CD1c-positive myeloid dendritic cell (primary cell): Measurements from ENCODE around the gene SKI.
A peak's percentile ranks its signal among the peaks of the same experiment; 100 is the strongest.
"Not testable (repeated sequence)": the region's sequence is repeated elsewhere in the genome, so short reads cannot be mapped to it uniquely, and the experiment has no call there.

Source experiments
- DNase-seq: peaks from one replicate; pipeline ENCODE4 v3.0.0-alpha.2; 2016; ENCODE audit errors: extremely low spot score

Gene SKI

GRCh38 chr1:2242814-2243725 lies 15.0 kb downstream of the SKI start:
- DNase-seq: peak; percentile 70

- DNase-seq: not testable (repeated sequence)
These were observed 18.9 kb downstream of the SKI start for GRCh38 chr1:2247045-2247394.

DNA sequence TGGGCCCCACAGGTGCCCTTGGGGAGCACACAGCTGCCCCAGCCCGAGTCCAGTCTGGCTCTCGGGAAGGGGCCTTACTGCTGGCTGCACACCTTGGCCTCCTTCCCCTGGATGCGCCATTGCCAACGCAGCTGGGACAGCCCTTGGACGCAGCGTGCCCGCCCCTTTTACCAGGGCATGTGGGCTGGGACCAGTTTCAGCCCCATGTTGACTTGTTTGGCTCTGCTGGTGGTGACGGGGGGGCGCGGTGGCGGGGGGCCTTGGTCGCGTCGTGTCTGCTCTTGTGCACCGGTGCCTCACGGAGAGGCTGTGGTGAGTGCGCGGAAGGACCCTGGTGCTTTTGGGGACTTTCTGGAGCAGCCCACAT lies 19.6 kb downstream of the SKI start:
- no peak for DNase-seq

- no peak for DNase-seq
These were observed 20.2 kb downstream of the SKI start for GRCh38 chr1:2248127-2248826.

DNA sequence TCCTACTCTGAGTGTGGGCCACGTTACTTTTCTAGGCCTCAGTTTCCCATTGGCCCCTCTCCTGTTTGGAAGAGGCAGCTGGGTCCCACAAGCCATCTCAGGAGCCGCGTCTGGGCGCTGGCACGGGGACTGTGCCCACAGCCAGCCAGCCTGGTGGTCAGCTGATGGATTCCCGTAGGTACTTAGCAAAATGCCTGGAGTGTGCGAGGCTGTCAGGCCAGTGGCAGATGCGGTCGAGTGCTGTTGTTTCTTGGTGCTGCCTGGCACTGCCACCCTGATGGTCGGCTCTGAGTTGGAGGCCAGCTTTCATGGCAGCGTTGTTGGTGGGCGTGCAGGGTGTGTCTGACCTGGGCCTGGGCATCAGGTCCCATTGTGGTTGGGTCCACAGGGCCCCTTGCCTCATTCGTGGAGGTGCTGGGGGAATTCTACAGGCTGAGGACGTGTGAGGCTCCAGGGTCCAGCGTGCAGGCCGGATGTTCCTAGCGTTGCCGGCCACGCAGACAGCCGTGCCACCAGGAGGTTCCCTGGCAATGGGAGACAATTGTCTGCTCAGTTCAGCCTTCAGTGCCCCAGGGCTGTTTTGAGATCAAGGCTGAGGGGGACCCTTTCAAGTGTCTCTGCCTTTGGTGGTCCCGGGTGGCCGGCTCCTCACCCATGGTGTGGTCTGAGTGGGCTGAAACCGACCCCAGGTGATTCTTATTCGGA lies 20.9 kb downstream of the SKI start:
- DNase-seq: no peak

DNA sequence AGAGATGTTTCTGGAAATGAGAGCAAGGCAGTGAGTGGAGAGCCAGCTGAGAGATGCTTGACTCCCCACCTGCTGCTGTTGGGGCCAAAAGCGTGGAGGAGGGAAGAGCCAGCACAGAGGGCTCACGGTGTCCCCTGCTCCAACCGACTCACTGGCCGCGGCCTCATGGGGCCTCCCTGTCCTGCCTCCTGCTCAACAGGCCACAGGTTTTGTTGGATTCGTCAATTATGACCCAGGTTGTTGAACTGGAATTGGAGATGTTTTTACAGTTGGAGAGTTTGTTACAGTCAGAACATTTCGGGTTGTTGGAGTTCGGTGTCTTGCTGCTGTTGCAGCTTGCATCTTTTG lies 21.4 kb downstream of the SKI start:
- no peak for DNase-seq

- DNase-seq: no peak
These were observed 22.7 kb downstream of the SKI start for GRCh38 chr1:2250721-2251281.

DNA sequence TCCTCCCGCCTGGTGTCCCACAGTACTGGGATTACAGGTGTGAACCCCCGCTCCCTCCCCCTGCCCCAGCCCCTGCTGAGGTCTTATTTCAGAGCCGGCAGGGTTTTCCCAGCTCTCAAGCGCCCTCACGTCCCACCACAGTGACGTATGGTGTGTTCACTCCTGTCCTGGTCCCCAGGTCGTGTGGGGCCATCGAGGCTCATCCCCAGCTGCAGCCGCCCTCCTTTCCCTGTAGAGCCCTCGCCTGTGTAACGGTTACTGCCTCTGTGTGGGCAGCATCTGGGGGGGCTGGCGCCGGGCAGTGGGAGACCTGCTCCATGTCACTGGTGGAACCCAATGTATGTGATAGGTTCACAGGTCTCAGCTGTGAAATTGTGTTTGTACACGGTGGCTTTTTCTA lies 23.2 kb downstream of the SKI start:
- no peak for DNase-seq

GRCh38 chr1:2251786-2252185 lies 23.7 kb downstream of the SKI start:
- DNase-seq: no peak

- no peak for DNase-seq
These were observed 24.3 kb downstream of the SKI start for GRCh38 chr1:2252423-2252822.

DNA sequence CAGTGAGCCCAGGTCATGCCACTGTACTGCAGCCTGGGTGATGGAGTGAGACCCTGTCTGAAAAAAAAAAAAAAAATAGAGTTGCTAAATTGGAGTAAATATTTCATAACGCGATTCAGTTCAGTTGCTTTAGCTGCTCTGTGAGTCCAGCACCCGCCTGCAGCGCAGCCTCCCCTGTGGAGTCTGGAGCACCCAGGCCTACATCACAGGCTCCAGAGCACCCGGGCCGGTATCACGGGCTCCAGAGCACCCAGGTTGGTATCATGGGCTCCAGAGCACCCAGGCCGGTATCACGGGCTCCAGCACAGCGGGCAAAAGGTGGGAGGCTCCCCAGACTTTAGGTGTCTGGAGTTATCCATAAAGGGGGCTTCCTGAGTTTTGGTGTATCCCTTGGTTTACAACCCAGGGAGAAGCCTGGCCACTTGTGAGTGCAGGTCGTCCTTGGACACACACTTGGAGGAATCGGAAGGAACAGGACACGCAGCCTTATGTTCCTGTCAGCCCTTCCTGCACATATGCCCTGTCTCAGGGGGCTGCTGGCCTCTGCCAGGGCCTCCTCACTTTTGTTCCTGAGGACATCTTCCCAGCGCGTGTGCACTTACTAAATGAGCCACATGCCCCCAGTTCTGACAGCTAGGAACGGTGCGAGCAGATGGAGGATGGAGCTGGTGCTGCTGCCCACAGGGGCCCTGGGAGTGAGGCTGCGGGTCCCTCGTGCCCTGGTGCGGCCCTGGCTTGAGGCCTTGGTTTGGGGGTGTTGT lies 25.1 kb downstream of the SKI start:
- DNase-seq: no peak

DNA sequence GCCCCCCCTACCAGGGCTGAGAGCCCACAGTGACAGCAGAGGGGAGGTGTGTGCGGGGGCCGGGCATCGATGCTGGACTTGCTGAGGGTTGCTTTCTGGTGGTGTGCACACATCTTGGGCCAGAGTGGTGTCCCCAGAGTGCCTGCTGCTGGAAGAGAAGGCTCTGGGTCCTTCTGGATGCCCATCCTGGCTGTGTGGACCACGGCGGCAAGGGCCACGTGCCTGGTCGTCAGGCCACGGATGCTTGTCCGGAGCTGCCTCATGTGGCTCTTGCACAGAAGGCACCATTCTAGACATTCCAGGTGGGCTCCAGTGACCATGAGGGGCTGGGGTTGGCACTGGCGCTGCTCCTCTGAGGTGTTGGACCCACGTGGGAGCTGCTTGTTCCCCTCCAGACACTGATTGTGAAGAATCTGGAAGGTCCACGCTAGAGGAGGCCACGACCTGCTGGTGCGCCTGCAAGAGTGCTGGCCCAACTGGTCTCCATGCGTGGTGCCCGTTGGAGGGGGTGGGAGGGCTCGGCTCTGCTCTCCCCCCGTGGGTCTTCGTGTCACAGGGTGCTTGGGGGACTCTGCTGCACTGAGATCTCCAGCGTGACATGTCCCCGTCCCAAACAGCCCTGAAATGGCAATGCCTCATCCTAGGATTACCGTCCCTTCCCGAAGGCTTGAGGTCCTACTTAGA lies 25.8 kb downstream of the SKI start:
- no peak for DNase-seq

DNA sequence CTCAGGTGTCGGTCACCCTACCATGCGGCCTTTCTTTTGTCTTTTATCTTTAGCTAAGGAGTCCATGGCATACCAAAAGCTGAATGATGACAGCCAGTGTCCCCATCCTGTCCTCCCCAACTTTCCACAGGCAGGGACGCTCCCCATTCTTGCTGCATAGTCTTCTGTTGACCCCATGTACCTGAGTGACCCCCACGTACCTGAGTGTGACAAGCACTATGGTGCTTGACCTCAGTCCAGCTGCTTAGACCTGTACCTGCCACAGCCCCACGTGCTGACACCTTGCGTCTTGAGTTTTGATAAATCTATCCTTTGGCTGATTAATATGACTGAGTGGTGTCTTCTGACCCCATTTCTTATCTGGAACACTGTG lies 26.9 kb downstream of the SKI start:
- DNase-seq: no peak

GRCh38 chr1:2255420-2256369 lies 27.6 kb downstream of the SKI start:
- DNase-seq: peak; percentile 92

DNA sequence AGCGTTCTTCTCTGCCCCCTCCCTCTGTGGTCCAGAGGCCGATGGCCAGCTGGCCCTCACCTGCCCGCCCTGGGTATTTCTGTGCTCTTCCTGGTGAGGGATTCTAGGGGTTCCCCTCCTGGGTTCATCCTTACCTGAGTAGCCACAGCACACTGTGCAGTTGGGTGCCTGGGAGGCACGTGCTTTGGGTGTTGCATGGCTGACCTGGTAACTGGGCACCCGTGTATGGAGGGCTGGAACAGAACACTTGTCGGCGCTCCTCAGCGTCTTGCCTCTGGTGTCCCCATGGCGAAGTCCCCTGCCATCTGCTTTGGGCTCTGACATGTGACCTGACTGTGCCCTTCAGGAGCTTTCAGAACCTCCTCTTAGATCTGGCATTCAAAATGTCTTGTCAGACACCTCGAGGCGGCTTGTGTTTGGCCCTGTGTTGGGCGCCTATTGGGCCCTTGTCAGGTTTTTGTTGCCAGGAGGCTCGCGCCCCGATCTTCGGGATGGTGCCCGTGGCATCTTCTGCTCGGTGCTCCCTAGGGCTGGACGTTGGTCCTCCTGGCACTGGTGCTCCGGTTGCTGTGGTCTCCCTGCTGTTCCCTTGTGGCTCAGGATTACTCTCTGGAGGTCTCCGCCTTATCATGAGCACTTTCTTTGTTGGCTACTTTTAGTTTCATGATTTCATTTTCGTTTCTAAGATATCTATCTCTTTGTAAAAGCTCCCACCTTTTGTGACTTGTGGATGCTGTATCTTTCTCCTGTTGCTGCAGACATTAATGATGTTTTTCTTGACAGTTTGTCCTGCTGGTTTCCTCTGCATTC lies 28.5 kb downstream of the SKI start:
- DNase-seq: no peak

GRCh38 chr1:2257245-2257627 lies 29.1 kb downstream of the SKI start:
- DNase-seq: no peak

DNA sequence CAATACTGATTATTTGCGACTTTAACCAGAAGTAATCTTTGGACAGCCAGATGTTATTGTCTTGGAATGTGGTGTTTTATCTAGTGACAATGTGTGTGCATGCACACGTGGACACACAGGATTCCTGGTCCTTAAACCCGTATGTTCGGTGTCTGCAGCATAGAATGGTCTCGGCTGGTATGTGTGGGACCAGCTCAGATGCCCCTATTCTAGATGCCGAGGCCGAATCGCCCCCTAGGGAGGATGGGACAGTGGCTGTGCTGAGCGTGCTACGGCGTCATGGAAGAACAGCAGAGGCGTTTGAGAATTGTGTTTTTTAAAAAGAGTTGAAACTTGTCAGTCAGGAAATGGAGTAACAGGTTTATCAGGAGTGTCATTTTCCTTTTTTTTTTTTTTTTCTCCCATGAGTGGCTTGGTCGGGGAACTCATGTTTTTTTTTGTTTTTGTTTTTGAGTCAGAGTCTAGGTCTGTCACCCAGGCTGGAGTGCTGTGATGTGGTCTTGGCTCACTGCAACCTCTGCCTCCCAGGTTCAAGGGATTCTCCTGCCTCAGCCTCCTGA lies 30.1 kb downstream of the SKI start:
- no peak for DNase-seq

GRCh38 chr1:2258996-2259395 lies 30.9 kb downstream of the SKI start:
- no peak for DNase-seq
